LNCaP clone FGC (cell line): Measurements from ENCODE around the gene DUSP10.

Source experiments
- DNase-seq: peaks from one replicate; pipeline ENCODE4 v3.0.0-alpha.2; 2011; ENCODE audit warnings: low read depth
- H3K4me3 ChIP-seq: 2 replicates; pipeline ENCODE4 v1.5.1; 2011; ENCODE audit warnings: mild to moderate bottlenecking, low read depth, low read length, control low read depth
- CTCF ChIP-seq: IDR thresholded peaks from 2 replicates; pipeline ENCODE4 v1.5.1; 2012; ENCODE audit warnings: mild to moderate bottlenecking; ENCODE audit not compliant: control insufficient read depth, insufficient read depth; ENCODE audit errors: extremely low read depth

The DUSP10 gene

GRCh38 chr1:221696718-221697461 is 45.0 kb downstream of the DUSP10 start:
- H3K4me3 ChIP-seq = no peak overlapping the region
- TF ChIP-seq CTCF = no peak
- no peak for DNase-seq

GRCh38 chr1:221696027-221696426 is 45.9 kb downstream of the DUSP10 start:
- no peak for DNase-seq
- no peak overlapping the region for H3K4me3 ChIP-seq
- TF ChIP-seq CTCF = no peak

GRCh38 chr1:221695301-221695700 is 46.6 kb downstream of the DUSP10 start:
- no peak for DNase-seq
- TF ChIP-seq CTCF = no peak
- no peak overlapping the region for H3K4me3 ChIP-seq

DNA sequence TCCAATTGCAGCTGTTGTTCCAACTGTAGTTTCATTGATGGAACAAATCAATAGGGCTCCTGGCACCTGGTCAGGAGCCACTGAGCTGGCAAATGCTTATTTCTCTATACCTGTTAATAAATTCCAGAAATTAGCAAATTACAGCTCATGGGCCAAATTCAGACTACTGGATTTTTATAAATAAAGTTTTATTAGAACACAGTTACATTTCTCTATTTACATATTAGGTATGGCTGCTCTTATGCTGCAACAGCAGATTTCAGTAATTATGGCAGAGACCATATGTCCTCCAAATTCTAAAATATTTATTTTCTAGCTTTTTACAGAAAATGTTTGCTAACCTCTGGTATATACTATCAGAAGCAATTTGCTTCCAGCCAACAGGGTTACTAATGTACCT is 47.8 kb downstream of the DUSP10 start:
- no peak overlapping the region for H3K4me3 ChIP-seq
- no peak for DNase-seq
- no peak for TF ChIP-seq CTCF

GRCh38 chr1:221693087-221693486 is 48.8 kb downstream of the DUSP10 start:
- H3K4me3 ChIP-seq = no peak overlapping the region
- DNase-seq = no peak
- TF ChIP-seq CTCF = no peak

DNA sequence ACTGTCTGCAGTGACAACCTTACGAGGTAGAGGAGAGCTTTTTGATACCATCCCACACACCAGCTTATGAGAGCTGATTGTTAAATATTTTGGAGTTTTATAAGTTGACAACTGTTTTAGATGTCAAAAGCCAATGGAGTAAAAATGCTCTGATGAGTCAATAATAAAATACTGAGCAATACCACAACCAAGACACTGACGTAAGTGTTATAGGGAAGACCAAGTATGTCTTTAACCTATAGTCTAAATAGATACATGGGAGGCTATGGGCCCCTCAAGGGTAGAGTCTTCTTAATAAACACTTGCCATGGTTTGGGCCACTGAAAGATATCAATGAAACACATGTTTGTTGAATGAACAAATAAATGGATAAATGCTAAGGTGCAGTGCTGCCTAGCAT is 49.2 kb downstream of the DUSP10 start:
- H3K4me3 ChIP-seq = no peak overlapping the region
- no peak for DNase-seq
- no peak for TF ChIP-seq CTCF

DNA sequence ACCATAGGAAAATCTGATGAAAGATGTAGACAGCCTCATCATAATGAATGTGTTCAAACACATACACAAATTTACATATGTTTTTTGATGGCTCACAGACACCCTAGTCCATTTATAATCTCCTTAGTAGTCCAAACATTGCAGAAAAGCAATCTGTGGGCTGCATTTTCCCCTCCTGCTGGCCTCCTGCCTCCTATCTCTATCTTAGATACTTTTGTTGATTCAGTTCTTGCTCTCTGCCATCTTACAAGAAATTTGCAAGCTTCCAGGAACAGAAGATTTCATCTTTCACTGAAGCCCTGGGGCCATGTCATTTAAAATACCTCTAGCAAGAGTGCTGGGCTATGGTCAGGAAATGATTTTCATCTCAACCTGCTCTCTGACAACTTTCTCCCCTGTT is 50.6 kb downstream of the DUSP10 start:
- no peak for DNase-seq
- no peak for TF ChIP-seq CTCF
- H3K4me3 ChIP-seq = no peak overlapping the region
